Fibroblast of lung (primary cell): ENCODE measurements around the gene DDRGK1.

Experiments
- EZH2 ChIP-seq: IDR thresholded peaks from 2 replicates; pipeline ENCODE4 v1.5.1; 2012; ENCODE audit warnings: low read length, control low read depth, mild to moderate bottlenecking; ENCODE audit errors: missing control alignments
- TF ChIP-seq, protein P1 (sequence below), 2 donors: IDR thresholded peaks in 1 of 2; conservative IDR thresholded peaks in 1 of 2; 1 replicate in 1 of 2; 2 replicates in 1 of 2; pipeline ENCODE4 v1.5.1; 2011 to 2012; ENCODE audit warnings: low read length in 2 of 2, control low read depth in 1 of 2, inconsistent platforms in 1 of 2, low read depth in 1 of 2, mild to moderate bottlenecking in 1 of 2

DNA sequence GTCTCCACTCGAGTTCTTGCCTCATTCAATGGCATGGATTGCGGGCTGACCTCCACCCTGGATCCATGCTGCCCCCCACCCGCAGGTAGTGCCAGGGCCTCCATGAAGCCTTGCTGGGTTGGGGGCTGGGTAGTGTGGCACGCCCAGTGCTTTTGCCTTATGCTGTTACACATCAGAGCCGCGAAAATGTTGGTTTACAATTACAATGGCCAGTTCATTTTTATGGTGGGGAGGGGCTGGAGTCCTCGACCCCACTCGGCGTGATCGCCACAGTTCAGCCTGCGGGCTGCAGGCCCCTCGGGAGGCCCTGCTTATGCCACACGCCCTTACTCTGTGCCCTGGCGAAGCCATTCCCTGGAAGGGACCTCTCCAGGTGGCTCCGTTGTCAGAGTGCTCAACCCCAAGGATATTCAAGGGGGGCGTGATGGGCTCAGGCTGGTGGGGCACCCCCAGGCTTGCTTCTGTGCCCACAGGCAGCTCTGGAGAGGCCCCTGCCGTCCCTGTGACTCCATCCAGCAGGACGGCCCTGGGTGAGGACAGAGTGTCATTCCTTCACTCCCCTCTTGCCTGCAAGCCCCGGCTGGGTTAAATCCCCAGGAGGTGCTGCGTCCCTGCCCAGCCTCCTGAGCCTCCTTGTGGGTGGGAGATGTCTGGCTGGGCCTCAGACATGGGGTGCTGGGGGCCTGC lies 19.7 kb upstream of the DDRGK1 start:
- TF ChIP-seq EZH2: no peak
- TF ChIP-seq, protein P1, sequence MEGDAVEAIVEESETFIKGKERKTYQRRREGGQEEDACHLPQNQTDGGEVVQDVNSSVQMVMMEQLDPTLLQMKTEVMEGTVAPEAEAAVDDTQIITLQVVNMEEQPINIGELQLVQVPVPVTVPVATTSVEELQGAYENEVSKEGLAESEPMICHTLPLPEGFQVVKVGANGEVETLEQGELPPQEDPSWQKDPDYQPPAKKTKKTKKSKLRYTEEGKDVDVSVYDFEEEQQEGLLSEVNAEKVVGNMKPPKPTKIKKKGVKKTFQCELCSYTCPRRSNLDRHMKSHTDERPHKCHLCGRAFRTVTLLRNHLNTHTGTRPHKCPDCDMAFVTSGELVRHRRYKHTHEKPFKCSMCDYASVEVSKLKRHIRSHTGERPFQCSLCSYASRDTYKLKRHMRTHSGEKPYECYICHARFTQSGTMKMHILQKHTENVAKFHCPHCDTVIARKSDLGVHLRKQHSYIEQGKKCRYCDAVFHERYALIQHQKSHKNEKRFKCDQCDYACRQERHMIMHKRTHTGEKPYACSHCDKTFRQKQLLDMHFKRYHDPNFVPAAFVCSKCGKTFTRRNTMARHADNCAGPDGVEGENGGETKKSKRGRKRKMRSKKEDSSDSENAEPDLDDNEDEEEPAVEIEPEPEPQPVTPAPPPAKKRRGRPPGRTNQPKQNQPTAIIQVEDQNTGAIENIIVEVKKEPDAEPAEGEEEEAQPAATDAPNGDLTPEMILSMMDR (conservative IDR thresholded peaks at IDR 0.05 in 1 of 2, IDR thresholded peaks at IDR 0.05 in 1 of 2; ENCODE audit: low read depth in 1 of 2, low read length in 2 of 2): no peak
